Neural progenitor cell (in vitro differentiated cells): ENCODE results near the gene TMEM217.

Source experiments
- EZH2phosphoT487 ChIP-seq: fragments of 200-600 bp; sonication (generic); IDR thresholded peaks from 2 replicates; pipeline ENCODE4 v1.6.1; 2017; ENCODE audit warnings: antibody characterized with exemption
- TF ChIP-seq, protein P1 (sequence below): fragments of 200-600 bp; sonication (generic); IDR thresholded peaks from 2 replicates; pipeline ENCODE4 v1.5.1; 2017; ENCODE audit warnings: antibody characterized with exemption, mild to moderate bottlenecking

- TF ChIP-seq, protein P1, sequence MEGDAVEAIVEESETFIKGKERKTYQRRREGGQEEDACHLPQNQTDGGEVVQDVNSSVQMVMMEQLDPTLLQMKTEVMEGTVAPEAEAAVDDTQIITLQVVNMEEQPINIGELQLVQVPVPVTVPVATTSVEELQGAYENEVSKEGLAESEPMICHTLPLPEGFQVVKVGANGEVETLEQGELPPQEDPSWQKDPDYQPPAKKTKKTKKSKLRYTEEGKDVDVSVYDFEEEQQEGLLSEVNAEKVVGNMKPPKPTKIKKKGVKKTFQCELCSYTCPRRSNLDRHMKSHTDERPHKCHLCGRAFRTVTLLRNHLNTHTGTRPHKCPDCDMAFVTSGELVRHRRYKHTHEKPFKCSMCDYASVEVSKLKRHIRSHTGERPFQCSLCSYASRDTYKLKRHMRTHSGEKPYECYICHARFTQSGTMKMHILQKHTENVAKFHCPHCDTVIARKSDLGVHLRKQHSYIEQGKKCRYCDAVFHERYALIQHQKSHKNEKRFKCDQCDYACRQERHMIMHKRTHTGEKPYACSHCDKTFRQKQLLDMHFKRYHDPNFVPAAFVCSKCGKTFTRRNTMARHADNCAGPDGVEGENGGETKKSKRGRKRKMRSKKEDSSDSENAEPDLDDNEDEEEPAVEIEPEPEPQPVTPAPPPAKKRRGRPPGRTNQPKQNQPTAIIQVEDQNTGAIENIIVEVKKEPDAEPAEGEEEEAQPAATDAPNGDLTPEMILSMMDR, result no peak
- no peak for TF ChIP-seq EZH2phosphoT487
Measured at GRCh38 chr6:37257320-37257633, 667 bp downstream of the TMEM217 start.
